NT2/D1 (cell line): ENCODE results near the gene ATP10A.

ENCODE experiments used
- SUZ12 ChIP-seq: IDR thresholded peaks from 2 replicates; pipeline ENCODE4 v1.6.1; 2011; ENCODE audit not compliant: insufficient read length, insufficient read depth; ENCODE audit errors: extremely low read depth
- YY1 ChIP-seq: IDR thresholded peaks from 2 replicates; pipeline ENCODE4 v1.6.1; 2011; ENCODE audit not compliant: insufficient read length, insufficient read depth

GRCh38 chr15:25884370-25884769, 21.2 kb upstream of the ATP10A start:
- no peak for TF ChIP-seq YY1
- TF ChIP-seq SUZ12 = no peak
